OCI-LY3 (cell line): ENCODE data around the gene C7orf57.

ENCODE experiments used
- EZH2phosphoT487 ChIP-seq: fragments of 200-600 bp; shearing (Covaris generic); IDR thresholded peaks from 2 replicates; pipeline ENCODE4 v1.6.1; 2018; ENCODE audit warnings: antibody characterized with exemption, mixed run types, low read depth
- TF ChIP-seq, protein P1 (sequence below): fragments of 200-600, 300-600 bp; sonication (generic); IDR thresholded peaks from 2 replicates; pipeline ENCODE4 v1.5.1; 2014; ENCODE audit warnings: antibody characterized with exemption, low read length, low read depth

DNA sequence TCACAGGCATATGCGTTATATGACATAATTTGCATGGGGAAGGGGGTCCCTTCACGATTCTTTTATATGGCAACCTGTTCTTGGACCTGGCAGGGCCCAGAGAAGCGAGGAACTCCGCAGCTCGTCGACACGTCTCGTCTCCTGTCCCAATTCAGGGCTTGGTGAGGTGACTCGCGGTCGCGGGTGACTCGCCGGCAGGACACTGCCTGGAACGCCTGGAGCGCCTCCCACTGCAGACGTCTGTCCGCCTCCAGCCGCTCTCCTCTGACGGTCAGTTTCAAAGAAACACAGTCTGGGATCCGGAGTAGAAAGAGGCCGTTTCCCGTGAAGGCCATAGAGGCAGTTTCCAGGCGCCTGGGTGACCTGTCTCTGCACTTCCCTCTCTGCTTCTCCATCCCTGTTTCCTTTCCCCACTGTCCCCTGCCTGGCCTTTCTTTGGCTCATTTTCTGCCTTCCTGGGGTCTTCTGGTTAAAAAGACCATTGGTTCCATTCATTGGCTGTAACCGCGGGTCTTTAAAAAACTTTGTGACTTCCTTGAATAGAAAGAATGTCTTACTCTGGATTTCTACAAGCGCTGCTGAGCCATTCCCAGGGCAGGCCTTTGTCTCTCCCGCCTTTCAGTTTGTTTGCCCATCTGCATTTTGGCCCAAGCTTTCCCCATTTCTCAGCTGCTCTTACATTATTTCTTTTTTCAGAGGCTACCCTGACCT, 54.9 kb downstream of the C7orf57 start:
- TF ChIP-seq, protein P1, sequence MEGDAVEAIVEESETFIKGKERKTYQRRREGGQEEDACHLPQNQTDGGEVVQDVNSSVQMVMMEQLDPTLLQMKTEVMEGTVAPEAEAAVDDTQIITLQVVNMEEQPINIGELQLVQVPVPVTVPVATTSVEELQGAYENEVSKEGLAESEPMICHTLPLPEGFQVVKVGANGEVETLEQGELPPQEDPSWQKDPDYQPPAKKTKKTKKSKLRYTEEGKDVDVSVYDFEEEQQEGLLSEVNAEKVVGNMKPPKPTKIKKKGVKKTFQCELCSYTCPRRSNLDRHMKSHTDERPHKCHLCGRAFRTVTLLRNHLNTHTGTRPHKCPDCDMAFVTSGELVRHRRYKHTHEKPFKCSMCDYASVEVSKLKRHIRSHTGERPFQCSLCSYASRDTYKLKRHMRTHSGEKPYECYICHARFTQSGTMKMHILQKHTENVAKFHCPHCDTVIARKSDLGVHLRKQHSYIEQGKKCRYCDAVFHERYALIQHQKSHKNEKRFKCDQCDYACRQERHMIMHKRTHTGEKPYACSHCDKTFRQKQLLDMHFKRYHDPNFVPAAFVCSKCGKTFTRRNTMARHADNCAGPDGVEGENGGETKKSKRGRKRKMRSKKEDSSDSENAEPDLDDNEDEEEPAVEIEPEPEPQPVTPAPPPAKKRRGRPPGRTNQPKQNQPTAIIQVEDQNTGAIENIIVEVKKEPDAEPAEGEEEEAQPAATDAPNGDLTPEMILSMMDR: no peak
- TF ChIP-seq EZH2phosphoT487: no peak
